Heart left ventricle (tissue), 13 donors: ENCODE results near the gene HES6.

Experiments
- POLR2A ChIP-seq, 2 donors: fragments of 450-650 bp; IDR thresholded peaks; one replicate each; pipeline ENCODE4 v1.6.1; 2017; ENCODE audit warnings: antibody characterized with exemption in 2 of 2, mild to moderate bottlenecking in 2 of 2, moderate library complexity in 2 of 2
- TF ChIP-seq, protein P1 (sequence below), 12 donors: fragments of 200-600 bp; sonication (generic) in 4 of 12; IDR thresholded peaks; one replicate each; pipeline versions ENCODE4 v1.5.0 to v1.8.0; 2018 to 2022; ENCODE audit warnings: antibody characterized with exemption in 12 of 12, mild to moderate bottlenecking in 5 of 12
- donor health status: ischemic (EF 13 %, LVEDD 7.1; RV severe dilation, severe dysfunction).
- donor health status: DM: no; HTN: yes; CAD: no.
- donor health status: DM: no; HTN: no; CAD: no.
- donor health status: ischemic (EF 25% LVEDD 6.9; RV normal size, moderate dysfunction).
- donor health status: ischemic (EF 25% LVEDD 5.7; RV mildly dilated, moderate dysfunction).
- donor health status: ischemic (EF 35%, LVEDD 5.7; RV mildly dilated, moderate dysfunction).
- donor health status: nonischemic (EF 11% LVEDD 7.7; RV severe dilation, severe dysfunction).
- donor health status: DM: yes; HTN: yes; CAD: no.
- donor health status: PGD.
- donor health status: ischemic (EF 29% LVEDD 5.4; RV normal size, mild dysfunction).
- donor health status: nonischemic (EF 23%, LVEDD 6.1; RV moderate dilation, normal function).

DNA sequence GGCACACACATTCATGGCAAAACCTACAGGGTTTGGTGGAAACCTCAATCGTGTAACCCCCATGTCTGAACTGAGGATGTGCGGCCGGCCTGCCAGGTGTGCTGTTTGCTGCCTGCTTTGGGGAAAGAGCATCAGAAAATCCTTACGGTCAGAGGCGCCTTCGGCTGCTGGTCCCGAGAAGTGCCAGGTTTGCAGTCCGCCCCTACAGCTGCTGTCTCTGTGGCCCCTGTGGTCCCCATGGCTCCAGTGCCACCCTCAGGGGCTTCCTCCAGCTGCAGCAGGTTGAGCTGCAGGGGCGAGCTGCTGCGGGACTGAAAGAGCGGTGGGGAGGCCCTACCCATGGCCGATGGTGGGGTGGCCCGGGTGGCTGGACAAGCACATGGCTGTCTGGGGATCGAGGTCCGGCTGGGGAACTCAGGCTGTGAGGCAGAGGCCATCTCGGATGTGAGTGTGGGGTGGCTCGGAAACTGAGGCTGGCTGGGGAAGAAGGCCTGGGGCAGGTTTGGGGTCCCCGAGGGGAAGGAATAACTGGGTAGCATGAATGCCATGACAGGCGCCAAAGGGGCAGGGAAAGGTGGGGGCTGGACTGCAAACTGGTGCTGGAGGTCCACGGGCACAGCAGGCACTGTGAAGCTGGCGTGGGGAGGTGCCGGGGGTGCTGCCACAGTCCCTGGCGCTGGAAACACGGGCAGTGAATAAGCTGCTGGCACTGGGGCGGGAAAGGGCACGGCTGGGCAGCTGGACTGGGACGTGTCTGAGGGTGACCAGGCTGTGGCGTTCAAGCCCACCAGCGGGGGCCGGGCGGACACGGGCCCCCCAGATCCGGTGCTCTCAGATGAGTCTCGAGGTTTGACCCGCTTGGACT is 13.2 kb upstream of the HES6 start:
- TF ChIP-seq, protein P1, sequence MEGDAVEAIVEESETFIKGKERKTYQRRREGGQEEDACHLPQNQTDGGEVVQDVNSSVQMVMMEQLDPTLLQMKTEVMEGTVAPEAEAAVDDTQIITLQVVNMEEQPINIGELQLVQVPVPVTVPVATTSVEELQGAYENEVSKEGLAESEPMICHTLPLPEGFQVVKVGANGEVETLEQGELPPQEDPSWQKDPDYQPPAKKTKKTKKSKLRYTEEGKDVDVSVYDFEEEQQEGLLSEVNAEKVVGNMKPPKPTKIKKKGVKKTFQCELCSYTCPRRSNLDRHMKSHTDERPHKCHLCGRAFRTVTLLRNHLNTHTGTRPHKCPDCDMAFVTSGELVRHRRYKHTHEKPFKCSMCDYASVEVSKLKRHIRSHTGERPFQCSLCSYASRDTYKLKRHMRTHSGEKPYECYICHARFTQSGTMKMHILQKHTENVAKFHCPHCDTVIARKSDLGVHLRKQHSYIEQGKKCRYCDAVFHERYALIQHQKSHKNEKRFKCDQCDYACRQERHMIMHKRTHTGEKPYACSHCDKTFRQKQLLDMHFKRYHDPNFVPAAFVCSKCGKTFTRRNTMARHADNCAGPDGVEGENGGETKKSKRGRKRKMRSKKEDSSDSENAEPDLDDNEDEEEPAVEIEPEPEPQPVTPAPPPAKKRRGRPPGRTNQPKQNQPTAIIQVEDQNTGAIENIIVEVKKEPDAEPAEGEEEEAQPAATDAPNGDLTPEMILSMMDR (IDR thresholded peaks at IDR 0.05), result no peak
- no peak for TF ChIP-seq POLR2A (IDR thresholded peaks at IDR 0.05)
